Loucy (cell line): ENCODE results near the gene U2AF1.
"Not testable (repeated sequence)": the region's sequence is repeated elsewhere in the genome, so short reads cannot be mapped to it uniquely, and the experiment has no call there.

Experiments
- CTCF ChIP-seq: fragments of 200-600 bp; sonication (generic); conservative IDR thresholded peaks from 2 replicates; pipeline ENCODE4 v1.5.1; 2014; ENCODE audit warnings: mild to moderate bottlenecking, antibody characterized with exemption, low read length
- EZH2phosphoT487 ChIP-seq: fragments of 200-600 bp; IDR thresholded peaks from 2 replicates; pipeline ENCODE4 v1.6.1; 2018; ENCODE audit warnings: antibody characterized with exemption, mild to moderate bottlenecking, moderate library complexity, borderline replicate concordance

- not testable (repeated sequence) for TF ChIP-seq CTCF, EZH2phosphoT487
Measured at GRCh38 chr21:43107794-43108137, 396 bp upstream of the U2AF1 start.
